GM13977 (cell line): Measurements from ENCODE around the gene CDK9.
"Not testable (repeated sequence)": the region's sequence is repeated elsewhere in the genome, so short reads cannot be mapped to it uniquely, and the experiment has no call there.

ENCODE experiments used
- DNase-seq: peaks from one replicate; pipeline ENCODE4 v3.0.0; 2012; ENCODE audit warnings: low spot score
- CTCF ChIP-seq: IDR thresholded peaks from 2 replicates; pipeline ENCODE4 v1.5.1; 2012; ENCODE audit warnings: mild to moderate bottlenecking, control low read depth; ENCODE audit not compliant: insufficient read depth; ENCODE audit errors: extremely low read depth, missing control alignments
- in situ Hi-C: fragments of 300-500 bp; cut with MboI; formaldehyde crosslinking; loops from one replicate; pipeline ENCODE4 v1.12.0; 2022; ENCODE audit warnings: low sequenced_read_pairs, low pct_unique_long_range_greater_than_20kb, mixed read lengths, inconsistent platforms; ENCODE audit not compliant: unreplicated experiment

CDK9 gene

GRCh38 chr9:127755061-127756060, 30.5 kb upstream of the CDK9 start:
- in situ Hi-C loops: no loop called here
- TF ChIP-seq CTCF: no peak
- DNase-seq: no peak

- no peak for DNase-seq
- in situ Hi-C loops: no loop called here
- no peak for TF ChIP-seq CTCF
Observed at GRCh38 chr9:127756233-127756632, 29.6 kb upstream of the CDK9 start.

GRCh38 chr9:127756776-127757175, 29.1 kb upstream of the CDK9 start:
- DNase-seq, in situ Hi-C loops: not testable (repeated sequence)

- in situ Hi-C loops: no loop called here
- TF ChIP-seq CTCF: no peak
- DNase-seq: no peak
Observed at GRCh38 chr9:127758843-127759242, 27.0 kb upstream of the CDK9 start.

- TF ChIP-seq CTCF: no peak
- DNase-seq: no peak
- in situ Hi-C loops: no loop called here
Observed at GRCh38 chr9:127761061-127761460, 24.8 kb upstream of the CDK9 start.

GRCh38 chr9:127761491-127761956, 24.3 kb upstream of the CDK9 start:
- DNase-seq: no peak
- in situ Hi-C loops: no loop called here
- TF ChIP-seq CTCF: no peak

GRCh38 chr9:127762111-127762676, 23.6 kb upstream of the CDK9 start:
- DNase-seq: no peak
- in situ Hi-C loops: no loop called here

More at GRCh38 chr9:127762111-127762676, 23.6 kb upstream of the CDK9 start:
- TF ChIP-seq CTCF: no peak
